ENCODE measurements around the gene GDA. TPM values are rescaled to one million over a fixed set of nuclear protein-coding genes. Genes with fewer than 3 reads are reported as not detected.

The GDA gene
- total RNA-seq, 1 donor from 2014 or later, result 0.22 TPM

DNA sequence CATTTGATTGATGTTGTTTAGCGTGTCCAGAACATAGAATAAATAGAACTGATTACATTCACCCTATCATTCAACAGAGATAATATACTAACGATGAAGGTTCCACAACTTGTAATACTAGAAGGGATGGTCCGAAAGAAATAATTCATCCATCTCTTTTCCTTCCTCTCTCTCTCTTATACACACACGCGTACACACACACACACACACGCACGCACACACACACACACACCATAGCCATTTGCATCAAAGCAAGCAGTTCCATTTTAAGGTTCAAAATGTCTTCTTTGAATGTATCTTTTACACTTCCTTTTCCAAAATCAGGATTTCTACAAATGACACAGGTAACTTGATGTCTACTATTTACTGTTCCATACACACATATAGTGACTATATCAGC is 887 bp downstream of the GDA start:
- no peak for DNase-seq (ENCODE audit: low spot score in 2 of 2, unreplicated experiment in 2 of 2)
- TF ChIP-seq, protein P1, sequence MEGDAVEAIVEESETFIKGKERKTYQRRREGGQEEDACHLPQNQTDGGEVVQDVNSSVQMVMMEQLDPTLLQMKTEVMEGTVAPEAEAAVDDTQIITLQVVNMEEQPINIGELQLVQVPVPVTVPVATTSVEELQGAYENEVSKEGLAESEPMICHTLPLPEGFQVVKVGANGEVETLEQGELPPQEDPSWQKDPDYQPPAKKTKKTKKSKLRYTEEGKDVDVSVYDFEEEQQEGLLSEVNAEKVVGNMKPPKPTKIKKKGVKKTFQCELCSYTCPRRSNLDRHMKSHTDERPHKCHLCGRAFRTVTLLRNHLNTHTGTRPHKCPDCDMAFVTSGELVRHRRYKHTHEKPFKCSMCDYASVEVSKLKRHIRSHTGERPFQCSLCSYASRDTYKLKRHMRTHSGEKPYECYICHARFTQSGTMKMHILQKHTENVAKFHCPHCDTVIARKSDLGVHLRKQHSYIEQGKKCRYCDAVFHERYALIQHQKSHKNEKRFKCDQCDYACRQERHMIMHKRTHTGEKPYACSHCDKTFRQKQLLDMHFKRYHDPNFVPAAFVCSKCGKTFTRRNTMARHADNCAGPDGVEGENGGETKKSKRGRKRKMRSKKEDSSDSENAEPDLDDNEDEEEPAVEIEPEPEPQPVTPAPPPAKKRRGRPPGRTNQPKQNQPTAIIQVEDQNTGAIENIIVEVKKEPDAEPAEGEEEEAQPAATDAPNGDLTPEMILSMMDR (IDR thresholded peaks at IDR 0.05; ENCODE audit: unreplicated experiment), result no peak
- H3K27me3 Mint-ChIP-seq (ENCODE audit: low read depth), result peaks cover 73% of the 10 kb centered on the region

DNA sequence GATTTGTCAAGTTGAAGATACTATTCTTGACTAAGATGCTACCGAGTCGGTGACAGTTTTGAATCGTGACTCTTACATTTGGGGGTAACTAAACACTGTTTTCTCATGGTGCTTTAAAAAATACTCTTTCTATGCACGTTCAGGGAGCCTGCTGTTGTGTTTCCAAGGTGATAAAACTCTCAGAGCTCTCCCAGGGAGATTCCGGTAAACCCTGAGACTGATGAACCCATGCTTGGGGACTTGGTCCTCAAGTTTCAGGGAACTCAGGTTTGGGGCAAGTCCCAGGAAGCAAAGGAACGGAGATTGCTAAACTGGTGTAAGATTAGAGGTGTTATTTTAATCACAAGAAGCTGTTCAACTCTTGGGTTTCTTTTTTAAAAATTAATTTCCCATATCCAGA is 1.4 kb downstream of the GDA start:
- H3K27me3 Mint-ChIP-seq (ENCODE audit: low read depth), result peaks cover 72% of the 10 kb centered on the region
- H3K4me1 Mint-ChIP-seq, result peaks cover 2% of the 10 kb centered on the region
- DNase-seq (ENCODE audit: low spot score in 2 of 2, unreplicated experiment in 2 of 2), result no peak
- H3K9me3 Mint-ChIP-seq, result no peaks in the 10 kb centered on the region
- no peak overlapping the region for H3K27ac Mint-ChIP-seq
- no peak overlapping the region for H3K4me3 Mint-ChIP-seq
- TF ChIP-seq, protein P1 (IDR thresholded peaks at IDR 0.05; ENCODE audit: unreplicated experiment), result no peak
- no peaks in the 10 kb centered on the region for H3K36me3 Mint-ChIP-seq

More for the DNA sequence above, 887 bp downstream of the GDA start:
- Mint-ChIP-seq H3K27ac (no peak overlapping the region), H3K9me3 (no peaks in the 10 kb centered on the region), H3K4me1 (peaks cover 2% of the 10 kb centered on the region), H3K36me3 (no peaks in the 10 kb centered on the region), H3K4me3 (peak overlapping the region; percentile 64)

DNA sequence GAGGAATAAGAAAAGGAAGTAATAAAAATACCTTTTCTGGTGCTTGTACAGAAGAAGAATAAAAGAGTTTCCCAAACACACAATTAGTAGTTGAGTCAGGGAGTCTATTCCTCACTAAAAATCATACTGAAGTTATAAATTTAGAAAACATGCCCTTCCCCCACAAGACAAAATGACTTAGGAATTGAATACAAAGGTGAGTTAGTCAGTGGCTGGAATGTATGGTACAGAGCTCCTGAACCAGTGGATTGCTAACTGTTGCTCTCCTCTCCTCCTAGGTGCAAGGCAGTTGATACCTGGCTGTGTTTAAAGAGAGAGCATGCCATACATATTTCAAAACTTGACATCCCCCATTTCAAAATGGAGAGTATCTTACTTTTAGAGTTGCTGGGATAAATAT is 1.9 kb downstream of the GDA start:
- TF ChIP-seq, protein P1 (IDR thresholded peaks at IDR 0.05; ENCODE audit: unreplicated experiment), result no peak

DNA sequence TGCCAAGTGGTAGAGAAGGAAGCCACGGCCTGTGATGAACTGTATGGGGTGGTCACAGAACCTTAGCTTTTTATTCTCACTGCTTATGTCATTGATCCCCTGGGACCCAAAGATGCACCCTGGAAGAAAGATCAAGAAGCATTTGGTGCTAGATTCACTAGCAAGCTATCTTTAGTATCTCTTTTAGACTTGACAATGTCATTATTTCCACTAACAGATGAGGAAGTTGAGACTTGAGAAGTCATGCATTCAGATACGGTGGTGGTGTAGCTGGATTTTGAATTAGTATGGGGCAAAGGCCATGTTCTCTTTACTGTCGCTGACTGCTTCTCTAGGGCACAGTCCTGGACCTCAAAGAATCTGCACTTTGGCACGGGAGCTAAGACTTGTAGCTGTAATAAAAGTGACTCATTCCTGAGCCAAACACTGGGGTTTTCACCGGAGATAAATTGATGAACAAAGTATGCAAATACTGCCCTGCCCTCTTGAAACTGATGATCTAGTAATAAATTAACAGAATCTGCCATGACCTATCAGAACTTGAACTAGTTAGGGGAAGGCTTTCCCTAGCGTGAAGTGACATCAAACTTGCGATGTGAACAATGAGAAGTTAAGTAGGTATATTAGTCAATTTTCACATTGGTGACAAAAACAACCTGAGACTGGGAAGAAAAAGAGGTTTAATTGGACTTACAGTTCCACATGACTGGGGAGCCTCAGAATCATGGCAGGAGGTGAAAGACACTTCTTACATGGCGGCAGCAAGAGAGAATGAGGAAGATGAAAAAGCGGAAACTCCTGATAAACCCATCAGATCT is 5.4 kb downstream of the GDA start:
- no peaks in the 10 kb centered on the region for H3K4me1 Mint-ChIP-seq
- no peak overlapping the region for H3K27ac Mint-ChIP-seq
- TF ChIP-seq, protein P1 (IDR thresholded peaks at IDR 0.05; ENCODE audit: unreplicated experiment), result no peak
- no peak overlapping the region for H3K4me3 Mint-ChIP-seq
- no peaks in the 10 kb centered on the region for H3K36me3 Mint-ChIP-seq
- H3K9me3 Mint-ChIP-seq, result no peaks in the 10 kb centered on the region
- no peak for DNase-seq (ENCODE audit: low spot score in 2 of 2, unreplicated experiment in 2 of 2)
- peaks cover 42% of the 10 kb centered on the region for H3K27me3 Mint-ChIP-seq (ENCODE audit: low read depth)

More for the DNA sequence above, 1.9 kb downstream of the GDA start:
- H3K36me3 Mint-ChIP-seq, result no peaks in the 10 kb centered on the region
- peaks cover 71% of the 10 kb centered on the region for H3K27me3 Mint-ChIP-seq (ENCODE audit: low read depth)
- no peak for DNase-seq (ENCODE audit: low spot score in 2 of 2, unreplicated experiment in 2 of 2)
- H3K4me3 Mint-ChIP-seq, result no peak overlapping the region
- H3K4me1 Mint-ChIP-seq, result peaks cover 2% of the 10 kb centered on the region
- no peak overlapping the region for H3K27ac Mint-ChIP-seq
- no peaks in the 10 kb centered on the region for H3K9me3 Mint-ChIP-seq

DNA sequence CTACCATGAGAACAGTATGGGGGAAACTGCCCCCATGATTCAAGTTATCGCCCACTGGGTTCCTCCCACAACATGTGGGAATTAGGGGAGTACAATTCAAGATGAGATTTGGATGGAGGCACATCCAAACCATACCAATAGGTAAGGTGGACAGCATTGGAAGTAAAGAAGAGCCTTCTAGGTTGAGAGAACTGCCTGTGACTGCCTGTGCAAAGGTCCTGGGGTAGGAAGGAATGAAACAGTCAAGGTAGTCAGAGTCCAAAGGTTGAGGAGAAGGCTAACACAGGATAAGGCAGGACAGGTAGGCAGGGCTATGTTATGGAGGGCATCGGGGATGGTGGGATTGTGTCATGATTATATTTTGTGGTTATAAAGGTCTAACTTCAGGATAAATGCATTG is 6.1 kb downstream of the GDA start:
- no peak for DNase-seq (ENCODE audit: low spot score in 2 of 2, unreplicated experiment in 2 of 2)
- H3K27me3 Mint-ChIP-seq (ENCODE audit: low read depth), result peaks cover 36% of the 10 kb centered on the region

More for the DNA sequence above, 6.1 kb downstream of the GDA start:
- TF ChIP-seq, protein P1 (IDR thresholded peaks at IDR 0.05; ENCODE audit: unreplicated experiment), result no peak
- Mint-ChIP-seq H3K4me1 (no peaks in the 10 kb centered on the region), H3K27ac (no peak overlapping the region), H3K9me3 (peaks cover 2% of the 10 kb centered on the region), H3K36me3 (no peaks in the 10 kb centered on the region), H3K4me3 (no peak overlapping the region)

All from mesothelial cell of epicardium (in vitro differentiated cells).